ENCODE results near the gene ZMAT5. TPM values are rescaled to one million over a fixed set of nuclear protein-coding genes. Genes with fewer than 3 reads are reported as not detected.
A peak's percentile ranks its signal among the peaks of the same experiment; 100 is the strongest.

ZMAT5 gene
- total and polyA plus RNA-seq, 2 of the 13 experiments (the other 11 are each of a cell fraction or from before 2014, with no cell fraction given): 20.7 to 27.8 TPM

GRCh38 chr22:29799217-29799680, 32.4 kb upstream of the ZMAT5 start (continued):
- TF ChIP-seq ZNF547 (CRISPR knock-in tag; IDR thresholded peaks at IDR 0.05) (0 out of 2 replicates have a peak, but pooled peaks have one; percentile 44), SMAD9 (CRISPR knock-in tag; IDR thresholded peaks at IDR 0.05) (no peak), ARID2 (CRISPR knock-in tag; IDR thresholded peaks at IDR 0.05; ENCODE audit: borderline replicate concordance) (no peak), ZBTB26 (CRISPR knock-in tag; IDR thresholded peaks at IDR 0.05; ENCODE audit: borderline replicate concordance) (0 out of 2 replicates have a peak, but pooled peaks have one; percentile 20), SPEN (CRISPR knock-in tag; IDR thresholded peaks at IDR 0.05; ENCODE audit: low read depth) (peak; percentile 62), HMG20B (CRISPR knock-in tag; conservative IDR thresholded peaks at IDR 0.05) (peak; percentile 66; the same call in 1 of the 2 replicates), RFXANK (CRISPR knock-in tag; IDR thresholded peaks at IDR 0.05) (no peak; the same call in 1 of the 2 replicates), ZNF724P (CRISPR knock-in tag; IDR thresholded peaks at IDR 0.05; ENCODE audit: borderline replicate concordance) (no peak), MTF1 (CRISPR knock-in tag; IDR thresholded peaks at IDR 0.05) (no peak), NFE2L2 (IDR thresholded peaks at IDR 0.05; ENCODE audit: low read length) (peak; percentile 98), SATB2 (CRISPR knock-in tag; IDR thresholded peaks at IDR 0.05) (no peak), ZNF160 (CRISPR knock-in tag; IDR thresholded peaks at IDR 0.05) (no peak), ATF7-NPFF (CRISPR knock-in tag; IDR thresholded peaks at IDR 0.05; ENCODE audit: low read depth) (no peak), ZNF569 (CRISPR knock-in tag; IDR thresholded peaks at IDR 0.05; ENCODE audit: borderline replicate concordance) (no peak), FOSL2 (CRISPR knock-in tag; IDR thresholded peaks at IDR 0.05) (peak; percentile 96), ZNF768 (CRISPR knock-in tag; IDR thresholded peaks at IDR 0.05) (peak; percentile 33; the same call in 1 of the 2 replicates), ZBTB43 (CRISPR knock-in tag; conservative IDR thresholded peaks at IDR 0.05) (0 out of 2 replicates have a peak, but pooled peaks have one; percentile 25), ZBTB10 (CRISPR knock-in tag; IDR thresholded peaks at IDR 0.05; ENCODE audit: borderline replicate concordance) (no peak), ZNF629 (CRISPR knock-in tag; conservative IDR thresholded peaks at IDR 0.05) (no peak), ONECUT2 (CRISPR knock-in tag; IDR thresholded peaks at IDR 0.05) (no peak), ZNF543 (CRISPR knock-in tag; IDR thresholded peaks at IDR 0.05) (peak; percentile 68; the same call in 1 of the 2 replicates), KLF9 (CRISPR knock-in tag; IDR thresholded peaks at IDR 0.05; ENCODE audit: low read depth) (0 out of 2 replicates have a peak, but pooled peaks have one; percentile 43), NFYC (CRISPR knock-in tag; IDR thresholded peaks at IDR 0.05) (peak; percentile 10; the same call in 1 of the 2 replicates)
- TF ChIP-seq, protein P1, sequence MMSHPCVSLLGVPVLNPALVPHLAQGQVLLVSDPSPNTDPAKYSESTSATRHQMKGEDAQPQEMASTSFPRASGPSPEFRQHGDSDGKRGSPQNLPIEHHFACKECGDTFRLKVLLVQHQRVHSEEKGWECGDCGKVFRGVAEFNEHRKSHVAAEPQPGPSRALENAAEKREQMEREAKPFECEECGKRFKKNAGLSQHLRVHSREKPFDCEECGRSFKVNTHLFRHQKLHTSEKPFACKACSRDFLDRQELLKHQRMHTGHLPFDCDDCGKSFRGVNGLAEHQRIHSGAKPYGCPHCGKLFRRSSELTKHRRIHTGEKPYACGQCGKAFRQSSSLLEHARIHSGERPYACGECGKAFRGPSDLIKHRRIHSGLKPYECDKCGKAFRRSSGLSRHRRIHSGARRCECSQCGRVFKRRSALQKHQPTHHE (CRISPR knock-in tag; IDR thresholded peaks at IDR 0.05; ENCODE audit: borderline replicate concordance): no peak
- TF ChIP-seq, protein P2, sequence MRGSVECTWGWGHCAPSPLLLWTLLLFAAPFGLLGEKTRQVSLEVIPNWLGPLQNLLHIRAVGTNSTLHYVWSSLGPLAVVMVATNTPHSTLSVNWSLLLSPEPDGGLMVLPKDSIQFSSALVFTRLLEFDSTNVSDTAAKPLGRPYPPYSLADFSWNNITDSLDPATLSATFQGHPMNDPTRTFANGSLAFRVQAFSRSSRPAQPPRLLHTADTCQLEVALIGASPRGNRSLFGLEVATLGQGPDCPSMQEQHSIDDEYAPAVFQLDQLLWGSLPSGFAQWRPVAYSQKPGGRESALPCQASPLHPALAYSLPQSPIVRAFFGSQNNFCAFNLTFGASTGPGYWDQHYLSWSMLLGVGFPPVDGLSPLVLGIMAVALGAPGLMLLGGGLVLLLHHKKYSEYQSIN (CRISPR knock-in tag; IDR thresholded peaks at IDR 0.05; ENCODE audit: borderline replicate concordance): no peak
